ENCODE data around the gene MGRN1.

MGRN1 gene

GRCh38 chr16:4602331-4602730 is 22.3 kb upstream of the MGRN1 start:
- no peak for TF ChIP-seq CTCF (IDR thresholded peaks at IDR 0.05; ENCODE audit: low read length, missing control alignments)
- no peak overlapping the region for H3K4me3 ChIP-seq (replicated peaks; ENCODE audit: low read depth, low read length)
- no peak for DNase-seq (ENCODE audit: low read depth)

GRCh38 chr16:4603624-4604170 is 20.9 kb upstream of the MGRN1 start:
- no peak for TF ChIP-seq CTCF (IDR thresholded peaks at IDR 0.05; ENCODE audit: low read length, missing control alignments)
- H3K4me3 ChIP-seq (replicated peaks; ENCODE audit: low read depth, low read length) = no peak overlapping the region
- DNase-seq (ENCODE audit: low read depth) = no peak

GRCh38 chr16:4604401-4604800 is 20.2 kb upstream of the MGRN1 start:
- TF ChIP-seq CTCF (IDR thresholded peaks at IDR 0.05; ENCODE audit: low read length, missing control alignments) = no peak
- H3K4me3 ChIP-seq (replicated peaks; ENCODE audit: low read depth, low read length) = no peak overlapping the region
- no peak for DNase-seq (ENCODE audit: low read depth)

- TF ChIP-seq CTCF (IDR thresholded peaks at IDR 0.05; ENCODE audit: low read length, missing control alignments) = no peak
- no peak overlapping the region for H3K4me3 ChIP-seq (replicated peaks; ENCODE audit: low read depth, low read length)
- no peak for DNase-seq (ENCODE audit: low read depth)
Observed at GRCh38 chr16:4606354-4606753, 18.3 kb upstream of the MGRN1 start.

- H3K4me3 ChIP-seq (replicated peaks; ENCODE audit: low read depth, low read length) = no peak overlapping the region
- no peak for TF ChIP-seq CTCF (IDR thresholded peaks at IDR 0.05; ENCODE audit: low read length, missing control alignments)
Observed at GRCh38 chr16:4607841-4608703, 16.6 kb upstream of the MGRN1 start.

GRCh38 chr16:4608704-4608980 is 16.0 kb upstream of the MGRN1 start:
- no peak overlapping the region for H3K4me3 ChIP-seq (replicated peaks; ENCODE audit: low read depth, low read length)
- DNase-seq (ENCODE audit: low read depth) = no peak
- no peak for TF ChIP-seq CTCF (IDR thresholded peaks at IDR 0.05; ENCODE audit: low read length, missing control alignments)

More at GRCh38 chr16:4607841-4608703, 16.6 kb upstream of the MGRN1 start:
- no peak for DNase-seq (ENCODE audit: low read depth)

Data from fibroblast of pulmonary artery (primary cell).